ENCODE results near the gene ZNF620. TPM values are rescaled to one million over a fixed set of nuclear protein-coding genes. Genes with fewer than 3 reads are reported as not detected.
"Not testable (repeated sequence)": the region's sequence is repeated elsewhere in the genome, so short reads cannot be mapped to it uniquely, and the experiment has no call there.

Gene ZNF620
- total RNA-seq, 1 experiment from 2014 or later, result 2.5 TPM

DNA sequence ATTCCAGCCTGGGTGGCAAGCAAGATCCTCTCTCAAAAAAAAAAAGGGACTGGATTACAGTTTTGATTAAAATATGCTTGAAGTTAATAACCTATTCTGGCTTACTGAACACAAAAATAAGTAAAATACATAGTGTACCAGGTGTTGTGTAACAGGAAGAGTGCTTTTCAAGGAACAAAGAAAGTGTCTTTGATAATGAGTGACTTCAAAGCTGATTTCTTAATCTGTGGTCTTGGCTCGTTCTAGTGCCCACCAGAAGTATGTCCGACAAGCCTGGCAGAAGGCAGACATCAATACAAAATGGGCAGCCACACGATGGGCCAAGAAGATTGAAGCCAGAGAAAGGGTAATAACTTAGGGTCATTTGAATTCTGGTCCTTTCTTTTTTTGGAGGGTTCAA is 44.7 kb upstream of the ZNF620 start:
- CTCF ChIA-PET, result no interaction called here

DNA sequence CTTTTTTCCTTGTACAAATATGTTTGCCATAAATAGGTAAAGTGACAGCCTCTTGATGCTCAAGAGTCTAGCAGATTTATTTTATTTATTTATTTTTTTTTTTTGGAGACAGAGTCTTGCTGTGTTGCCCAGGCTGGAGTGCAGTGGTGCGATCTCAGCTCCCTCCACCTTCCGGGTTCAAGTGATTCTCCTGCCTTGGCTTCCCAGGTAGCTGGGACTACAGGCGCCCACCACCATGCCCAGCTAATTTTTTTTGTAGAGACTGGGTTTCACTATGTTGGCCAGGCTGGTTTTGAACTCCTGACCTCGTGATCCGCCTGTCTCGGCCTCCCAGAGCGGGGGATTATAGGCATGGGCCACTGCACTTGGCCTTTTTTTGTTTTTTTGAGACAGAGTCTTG is 43.0 kb upstream of the ZNF620 start:
- H2AFZ ChIP-seq (ENCODE audit: low read length); intact Hi-C loops (cut with micrococcal nuclease); H3K9ac ChIP-seq (ENCODE audit: low read length); H3K27ac ChIP-seq (ENCODE audit: low read length); H3K9me3 ChIP-seq (ENCODE audit: low read length); H3K9me2 ChIP-seq (replicated peaks; ENCODE audit: low read length); H3K27me3 ChIP-seq (ENCODE audit: low read length); ATAC-seq; BruUV-seq (replicated peaks); H3K4me3 ChIP-seq (ENCODE audit: low read length); DNase-seq; CTCF ChIA-PET; H3K4me2 ChIP-seq (ENCODE audit: low read length): not testable (repeated sequence)
- Histone ChIP-seq H3F3A (ENCODE audit: low read length, unreplicated experiment) (peaks cover 31% of the 10 kb centered on the region), H3K79me2 (ENCODE audit: low read length) (peaks cover 33% of the 10 kb centered on the region), H4K20me1 (ENCODE audit: low read length) (peaks cover 47% of the 10 kb centered on the region), H3K36me3 (ENCODE audit: low read depth, low read length) (peaks cover 59% of the 10 kb centered on the region), H3K4me1 (ENCODE audit: insufficient read depth, low read length) (peaks cover 21% of the 10 kb centered on the region)
- POLR2A ChIA-PET (ENCODE audit: unreplicated experiment), result interaction anchor here (0.5 kb wide), 1 partner anchor 136 kb away, joined by 4 read pairs; no protein-coding TSS in a partner anchor

More for the DNA sequence above, 44.7 kb upstream of the ZNF620 start:
- peaks cover 51% of the 10 kb centered on the region for H4K20me1 ChIP-seq (ENCODE audit: low read length)
- H3K27ac ChIP-seq (ENCODE audit: low read length), result no peak overlapping the region
- POLR2A ChIA-PET (ENCODE audit: unreplicated experiment), result no interaction called here
- TF ChIP-seq EZH2phosphoT487 (IDR thresholded peaks at IDR 0.05; ENCODE audit: borderline replicate concordance, low read length) (no peak), EZH2 (IDR thresholded peaks at IDR 0.05; ENCODE audit: low read length, unreplicated experiment) (no peak)
- TF ChIP-seq, protein P1, sequence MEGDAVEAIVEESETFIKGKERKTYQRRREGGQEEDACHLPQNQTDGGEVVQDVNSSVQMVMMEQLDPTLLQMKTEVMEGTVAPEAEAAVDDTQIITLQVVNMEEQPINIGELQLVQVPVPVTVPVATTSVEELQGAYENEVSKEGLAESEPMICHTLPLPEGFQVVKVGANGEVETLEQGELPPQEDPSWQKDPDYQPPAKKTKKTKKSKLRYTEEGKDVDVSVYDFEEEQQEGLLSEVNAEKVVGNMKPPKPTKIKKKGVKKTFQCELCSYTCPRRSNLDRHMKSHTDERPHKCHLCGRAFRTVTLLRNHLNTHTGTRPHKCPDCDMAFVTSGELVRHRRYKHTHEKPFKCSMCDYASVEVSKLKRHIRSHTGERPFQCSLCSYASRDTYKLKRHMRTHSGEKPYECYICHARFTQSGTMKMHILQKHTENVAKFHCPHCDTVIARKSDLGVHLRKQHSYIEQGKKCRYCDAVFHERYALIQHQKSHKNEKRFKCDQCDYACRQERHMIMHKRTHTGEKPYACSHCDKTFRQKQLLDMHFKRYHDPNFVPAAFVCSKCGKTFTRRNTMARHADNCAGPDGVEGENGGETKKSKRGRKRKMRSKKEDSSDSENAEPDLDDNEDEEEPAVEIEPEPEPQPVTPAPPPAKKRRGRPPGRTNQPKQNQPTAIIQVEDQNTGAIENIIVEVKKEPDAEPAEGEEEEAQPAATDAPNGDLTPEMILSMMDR (conservative IDR thresholded peaks at IDR 0.05; ENCODE audit: low read depth, low read length), result no peak
- H3K4me3 ChIP-seq (ENCODE audit: low read length), result no peak overlapping the region
- no peak overlapping the region for H3K4me2 ChIP-seq (ENCODE audit: low read length)
- no TSS peak for BruUV-seq (replicated peaks)
- H2AFZ ChIP-seq (ENCODE audit: low read length), result no peak overlapping the region
- ATAC-seq, result no peak
- H3K9me2 ChIP-seq (replicated peaks; ENCODE audit: low read length), result no peaks in the 10 kb centered on the region
- peaks cover 62% of the 10 kb centered on the region for H3K36me3 ChIP-seq (ENCODE audit: low read depth, low read length)
- H3K9me3 ChIP-seq (ENCODE audit: low read length), result no peaks in the 10 kb centered on the region
- H3K27me3 ChIP-seq (ENCODE audit: low read length), result no peaks in the 10 kb centered on the region
- no peak for DNase-seq
- H3F3A ChIP-seq (ENCODE audit: low read length, unreplicated experiment), result peaks cover 23% of the 10 kb centered on the region
- H3K9ac ChIP-seq (ENCODE audit: low read length), result no peak overlapping the region
- H3K4me1 ChIP-seq (ENCODE audit: insufficient read depth, low read length), result peaks cover 24% of the 10 kb centered on the region
- peaks cover 48% of the 10 kb centered on the region for H3K79me2 ChIP-seq (ENCODE audit: low read length)
- intact Hi-C loops (cut with micrococcal nuclease), result no loop called here

DNA sequence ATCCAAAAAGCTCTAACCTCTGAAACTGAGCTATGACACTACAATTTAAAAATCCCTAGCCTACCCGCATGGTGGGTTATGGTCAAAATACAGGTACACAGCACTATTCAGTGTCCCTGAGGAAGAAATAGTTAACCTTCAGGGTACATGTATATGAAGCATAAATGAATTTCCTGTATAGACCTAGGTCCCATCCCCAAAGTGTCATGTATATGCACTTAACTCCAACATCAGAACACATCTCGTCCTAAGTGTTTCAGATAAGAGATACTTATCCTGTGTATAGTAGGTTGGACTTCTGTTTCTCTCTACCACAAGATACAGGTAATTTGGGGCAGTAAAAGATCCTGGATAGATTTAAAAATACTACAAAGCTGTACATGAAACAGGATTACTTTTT is 42.3 kb upstream of the ZNF620 start:
- H3K9ac ChIP-seq (ENCODE audit: low read length), result no peak overlapping the region
- no peaks in the 10 kb centered on the region for H3K9me3 ChIP-seq (ENCODE audit: low read length)
- no peak overlapping the region for H2AFZ ChIP-seq (ENCODE audit: low read length)
- ATAC-seq (no peak), DNase-seq (no peak)
- no TSS peak for BruUV-seq (replicated peaks)
- H3K4me3 ChIP-seq (ENCODE audit: low read length), result no peak overlapping the region
- CTCF ChIA-PET, result no interaction called here
- POLR2A ChIA-PET (ENCODE audit: unreplicated experiment), result no interaction called here
- no peaks in the 10 kb centered on the region for H3K27me3 ChIP-seq (ENCODE audit: low read length)
- peaks cover 16% of the 10 kb centered on the region for H3K4me1 ChIP-seq (ENCODE audit: insufficient read depth, low read length)
- H3K4me2 ChIP-seq (ENCODE audit: low read length), result no peak overlapping the region
- peaks cover 31% of the 10 kb centered on the region for H3F3A ChIP-seq (ENCODE audit: low read length, unreplicated experiment)
- H3K36me3 ChIP-seq (ENCODE audit: low read depth, low read length), result peaks cover 51% of the 10 kb centered on the region
- peaks cover 40% of the 10 kb centered on the region for H4K20me1 ChIP-seq (ENCODE audit: low read length)
- TF ChIP-seq, protein P1 (conservative IDR thresholded peaks at IDR 0.05; ENCODE audit: low read depth, low read length), result no peak
- no peak for TF ChIP-seq EZH2phosphoT487 (IDR thresholded peaks at IDR 0.05; ENCODE audit: borderline replicate concordance, low read length)
- no peak for TF ChIP-seq EZH2 (IDR thresholded peaks at IDR 0.05; ENCODE audit: low read length, unreplicated experiment)
- no peak overlapping the region for H3K27ac ChIP-seq (ENCODE audit: low read length)
- peaks cover 26% of the 10 kb centered on the region for H3K79me2 ChIP-seq (ENCODE audit: low read length)
- no peaks in the 10 kb centered on the region for H3K9me2 ChIP-seq (replicated peaks; ENCODE audit: low read length)
- intact Hi-C loops (cut with micrococcal nuclease), result no loop called here
